Loucy (cell line): ENCODE results near the gene OSBPL3.

ENCODE experiments used
- H2AFZ ChIP-seq: fragments of 200-600 bp; sonication (generic); 2 replicates; pipeline ENCODE4 v1.6.0; 2016; ENCODE audit warnings: antibody characterized with exemption, mild to moderate bottlenecking, low read length, moderate library complexity
- H3F3A ChIP-seq: fragments of 200-600 bp; 2 replicates; pipeline ENCODE4 v1.6.0; 2016; ENCODE audit warnings: antibody characterized with exemption, low read depth, mild to moderate bottlenecking
- H3K27me3 ChIP-seq: fragments of 200-600 bp; sonication (generic); 2 replicates; pipeline ENCODE4 v1.6.1; 2014; ENCODE audit warnings: low read length, mild to moderate bottlenecking; ENCODE audit not compliant: insufficient read depth, poor library complexity, severe bottlenecking
- H3K36me3 ChIP-seq: fragments of 200-600 bp; sonication (generic); 2 replicates; pipeline ENCODE4 v1.6.1; 2016; ENCODE audit warnings: low read length; ENCODE audit not compliant: insufficient read depth
- H3K4me1 ChIP-seq: fragments of 200-600 bp; sonication (generic); 2 replicates; pipeline ENCODE4 v1.5.1; 2014; ENCODE audit warnings: low read length, mild to moderate bottlenecking; ENCODE audit not compliant: insufficient read depth, poor library complexity, severe bottlenecking
- H3K4me2 ChIP-seq: fragments of 200-600 bp; sonication (generic); 2 replicates; pipeline ENCODE4 v1.6.0; 2014; ENCODE audit warnings: antibody characterized with exemption, low read length, low read depth, mild to moderate bottlenecking; ENCODE audit not compliant: poor library complexity, severe bottlenecking
- H3K4me3 ChIP-seq: fragments of 200-600 bp; sonication (generic); 2 replicates; pipeline ENCODE4 v1.5.1; 2014; ENCODE audit warnings: low read length, mild to moderate bottlenecking, mixed read lengths; ENCODE audit not compliant: poor library complexity, severe bottlenecking
- H3K79me2 ChIP-seq: fragments of 200-600 bp; sonication (generic); 2 replicates; pipeline ENCODE4 v1.6.1; 2014; ENCODE audit warnings: low read length; ENCODE audit not compliant: insufficient read depth
- H3K9ac ChIP-seq: fragments of 200-600 bp; sonication (generic); 2 replicates; pipeline ENCODE4 v1.6.0; 2014; ENCODE audit warnings: mild to moderate bottlenecking, low read depth, low read length, moderate library complexity; ENCODE audit not compliant: poor library complexity, severe bottlenecking
- H3K9me2 ChIP-seq: fragments of 200-600 bp; sonication (generic); replicated peaks from 2 replicates; pipeline ENCODE4 v1.6.1; 2016; ENCODE audit warnings: low read depth, low read length, mixed read lengths
- H3K9me3 ChIP-seq: fragments of 200-600 bp; sonication (generic); 2 replicates; pipeline ENCODE4 v1.6.1; 2014; ENCODE audit warnings: mild to moderate bottlenecking, antibody characterized with exemption, low read length, low read depth; ENCODE audit not compliant: insufficient read depth
- H4K20me1 ChIP-seq: fragments of 200-600 bp; sonication (generic); 2 replicates; pipeline ENCODE4 v1.6.0; 2014; ENCODE audit warnings: antibody characterized with exemption, low read length, mild to moderate bottlenecking; ENCODE audit not compliant: insufficient read depth, poor library complexity, severe bottlenecking
- EZH2phosphoT487 ChIP-seq: fragments of 200-600 bp; IDR thresholded peaks from 2 replicates; pipeline ENCODE4 v1.6.1; 2018; ENCODE audit warnings: antibody characterized with exemption, mild to moderate bottlenecking, moderate library complexity, borderline replicate concordance
- TF ChIP-seq, protein P1 (sequence below): fragments of 200-600 bp; sonication (generic); conservative IDR thresholded peaks from 2 replicates; pipeline ENCODE4 v1.5.1; 2014; ENCODE audit warnings: mild to moderate bottlenecking, antibody characterized with exemption, low read length

OSBPL3 gene

DNA sequence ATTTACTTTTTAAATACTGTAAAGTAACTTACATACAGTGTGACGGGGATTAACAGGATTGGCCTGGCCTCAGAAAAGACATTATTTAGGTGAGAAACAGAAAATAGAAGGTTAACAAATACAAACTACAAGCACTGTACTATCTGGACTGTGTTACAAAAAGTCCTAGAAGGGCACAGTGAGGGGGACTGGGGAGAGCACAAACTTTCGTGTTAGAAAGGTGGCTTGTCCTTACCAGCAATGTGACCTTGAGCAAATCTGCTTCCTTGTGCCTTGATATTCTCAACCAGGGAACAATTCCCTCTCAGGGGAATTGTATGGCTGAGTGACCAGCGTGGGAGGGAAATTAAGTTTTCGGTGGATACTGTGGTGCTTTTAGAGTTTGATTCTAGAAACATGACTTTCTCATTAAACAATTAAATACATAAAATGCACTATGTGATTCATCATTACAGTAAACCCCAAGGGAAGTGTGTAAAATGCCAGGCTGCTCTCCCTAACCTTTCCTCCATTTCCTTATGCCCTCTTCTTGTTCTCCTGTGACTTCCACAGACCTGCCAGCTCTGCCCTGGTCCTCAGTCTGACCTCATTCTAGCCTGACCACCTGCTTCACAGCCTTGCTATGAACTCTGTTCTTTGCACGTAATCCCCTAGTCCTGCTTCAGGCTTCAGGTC is 57.7 kb downstream of the OSBPL3 start:
- Histone ChIP-seq H3K9ac (peak overlapping the region; percentile 17), H3K36me3 (no peaks in the 10 kb centered on the region), H2AFZ (no peak overlapping the region), H3K4me1 (peaks cover 57% of the 10 kb centered on the region), H3F3A (no peaks in the 10 kb centered on the region), H3K9me3 (no peaks in the 10 kb centered on the region), H4K20me1 (no peaks in the 10 kb centered on the region), H3K79me2 (peaks cover 97% of the 10 kb centered on the region), H3K4me2 (no peak overlapping the region), H3K9me2 (no peaks in the 10 kb centered on the region), H3K27me3 (no peaks in the 10 kb centered on the region), H3K4me3 (no peak overlapping the region)
- TF ChIP-seq, protein P1, sequence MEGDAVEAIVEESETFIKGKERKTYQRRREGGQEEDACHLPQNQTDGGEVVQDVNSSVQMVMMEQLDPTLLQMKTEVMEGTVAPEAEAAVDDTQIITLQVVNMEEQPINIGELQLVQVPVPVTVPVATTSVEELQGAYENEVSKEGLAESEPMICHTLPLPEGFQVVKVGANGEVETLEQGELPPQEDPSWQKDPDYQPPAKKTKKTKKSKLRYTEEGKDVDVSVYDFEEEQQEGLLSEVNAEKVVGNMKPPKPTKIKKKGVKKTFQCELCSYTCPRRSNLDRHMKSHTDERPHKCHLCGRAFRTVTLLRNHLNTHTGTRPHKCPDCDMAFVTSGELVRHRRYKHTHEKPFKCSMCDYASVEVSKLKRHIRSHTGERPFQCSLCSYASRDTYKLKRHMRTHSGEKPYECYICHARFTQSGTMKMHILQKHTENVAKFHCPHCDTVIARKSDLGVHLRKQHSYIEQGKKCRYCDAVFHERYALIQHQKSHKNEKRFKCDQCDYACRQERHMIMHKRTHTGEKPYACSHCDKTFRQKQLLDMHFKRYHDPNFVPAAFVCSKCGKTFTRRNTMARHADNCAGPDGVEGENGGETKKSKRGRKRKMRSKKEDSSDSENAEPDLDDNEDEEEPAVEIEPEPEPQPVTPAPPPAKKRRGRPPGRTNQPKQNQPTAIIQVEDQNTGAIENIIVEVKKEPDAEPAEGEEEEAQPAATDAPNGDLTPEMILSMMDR: no peak
- TF ChIP-seq EZH2phosphoT487: no peak

DNA sequence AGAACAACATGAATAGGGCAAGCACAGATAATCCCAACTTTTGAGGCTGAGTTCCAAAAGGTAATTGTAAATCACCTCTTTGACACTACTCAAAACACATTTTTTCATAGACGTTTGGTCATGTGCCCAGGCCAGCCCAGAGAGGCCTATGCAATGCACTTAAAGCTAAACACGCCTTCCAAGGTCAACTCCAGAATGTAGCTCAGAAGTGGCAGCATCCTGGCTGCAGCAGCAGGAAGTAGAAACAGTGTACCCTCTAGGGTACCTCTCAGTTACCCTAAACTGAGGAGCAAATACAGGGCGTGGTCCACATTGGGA is 58.7 kb downstream of the OSBPL3 start:
- no peaks in the 10 kb centered on the region for H3K9me2 ChIP-seq
- peaks cover 96% of the 10 kb centered on the region for H3K79me2 ChIP-seq
- H2AFZ ChIP-seq: no peak overlapping the region
- H3K9me3 ChIP-seq: no peaks in the 10 kb centered on the region
- H3K4me2 ChIP-seq: peak overlapping the region; percentile 21
- H3K4me1 ChIP-seq: peaks cover 65% of the 10 kb centered on the region
- H4K20me1 ChIP-seq: no peaks in the 10 kb centered on the region
- H3K4me3 ChIP-seq: no peak overlapping the region
- no peak for TF ChIP-seq EZH2phosphoT487
- TF ChIP-seq, protein P1: no peak
- no peaks in the 10 kb centered on the region for H3F3A ChIP-seq
- H3K36me3 ChIP-seq: no peaks in the 10 kb centered on the region
- no peaks in the 10 kb centered on the region for H3K27me3 ChIP-seq
- H3K9ac ChIP-seq: peak overlapping the region; percentile 17

DNA sequence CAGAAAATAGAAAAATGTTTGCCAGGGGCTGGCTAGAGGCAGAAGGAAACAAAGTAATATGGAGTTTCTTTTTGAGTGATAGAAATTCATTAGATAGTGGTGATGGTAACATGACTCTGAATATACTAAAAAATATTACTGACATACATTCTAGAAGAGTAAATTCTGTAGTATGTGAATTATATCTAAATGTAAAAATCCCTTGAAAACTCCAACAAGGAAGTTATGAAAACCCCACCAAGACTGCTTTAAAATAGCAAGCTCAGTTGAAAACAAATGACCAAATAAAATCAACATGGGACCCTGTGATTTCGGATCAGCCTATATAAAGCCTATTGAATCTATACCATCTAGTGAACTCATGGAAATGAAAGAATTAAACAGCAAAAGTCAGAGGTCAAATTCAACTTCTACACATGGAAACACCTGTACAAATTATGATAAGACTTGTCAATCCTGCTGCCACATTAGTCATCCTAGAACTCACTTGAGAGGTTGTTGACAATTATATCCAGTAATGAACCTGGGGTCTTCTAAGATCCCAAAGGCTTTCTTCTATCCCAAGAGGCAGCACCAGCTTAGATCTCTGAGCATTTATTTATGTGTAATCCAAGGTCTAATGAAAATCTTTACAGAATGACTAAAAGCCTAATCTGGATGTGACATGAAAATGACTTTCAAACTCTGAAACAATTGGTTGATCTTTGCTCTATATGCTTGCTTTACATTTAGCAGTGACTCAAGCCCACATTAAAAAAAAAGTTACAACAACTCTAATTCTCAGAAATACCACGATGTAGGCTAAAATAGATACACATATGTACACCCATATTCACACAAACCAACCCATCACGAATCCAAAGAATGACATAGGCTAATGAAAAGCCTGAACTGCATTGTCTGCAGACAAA is 59.3 kb downstream of the OSBPL3 start:
- Histone ChIP-seq H3K27me3 (no peaks in the 10 kb centered on the region), H3K36me3 (no peaks in the 10 kb centered on the region), H3K9me3 (no peaks in the 10 kb centered on the region), H3K4me1 (peaks cover 71% of the 10 kb centered on the region), H2AFZ (no peak overlapping the region), H3K79me2 (peaks cover 96% of the 10 kb centered on the region), H3K9me2 (no peaks in the 10 kb centered on the region), H3K4me2 (peak overlapping the region; percentile 21), H4K20me1 (no peaks in the 10 kb centered on the region), H3F3A (no peaks in the 10 kb centered on the region), H3K9ac (no peak overlapping the region), H3K4me3 (no peak overlapping the region)
- TF ChIP-seq, protein P1: no peak
- no peak for TF ChIP-seq EZH2phosphoT487
